PC-3 (cell line): ENCODE measurements around the gene JUNB.

Experiments used
- CTCF ChIP-seq: fragments of 300-600 bp; sonication (generic); conservative IDR thresholded peaks from 2 replicates; pipeline ENCODE4 v1.5.1; 2017; ENCODE audit warnings: antibody characterized with exemption, low read depth, mild to moderate bottlenecking, low read length
- EZH2 ChIP-seq: fragments of 300-600 bp; sonication (generic); IDR thresholded peaks from one replicate; pipeline ENCODE4 v1.6.1; 2017; ENCODE audit warnings: antibody characterized with exemption, mild to moderate bottlenecking, low read length; ENCODE audit not compliant: unreplicated experiment
- EZH2phosphoT487 ChIP-seq: fragments of 300-600 bp; sonication (generic); IDR thresholded peaks from 2 replicates; pipeline ENCODE4 v1.6.1; 2018; ENCODE audit warnings: mild to moderate bottlenecking, antibody characterized with exemption, low read length, borderline replicate concordance

GRCh38 chr19:12834976-12835757 lies 43.9 kb downstream of the JUNB start:
- TF ChIP-seq CTCF (no peak), EZH2 (no peak), EZH2phosphoT487 (no peak)
